ENCODE measurements around the gene PHF2.

Gene PHF2

GRCh38 chr9:93578844-93579243 is 2.5 kb downstream of the PHF2 start:
- no peaks in the 10 kb centered on the region for H3K36me3 ChIP-seq (ENCODE audit: insufficient read depth, low read length)
- peaks cover 23% of the 10 kb centered on the region for H3K27me3 ChIP-seq (ENCODE audit: insufficient read depth, low read length)
- WGBS, result 88% methylated on average over 5 of the region's 5 CpGs
- H3K4me3 ChIP-seq (ENCODE audit: low read length), result no peak overlapping the region
- no peak overlapping the region for H3K27ac ChIP-seq (ENCODE audit: low read depth, low read length)
- peaks cover 8% of the 10 kb centered on the region; the same call in 1 of the 2 replicates for H3K4me1 ChIP-seq (ENCODE audit: insufficient read depth, low read length)
- no peak overlapping the region for H3K9ac ChIP-seq (ENCODE audit: low read depth, low read length)
- no peaks in the 10 kb centered on the region for H3K9me3 ChIP-seq (ENCODE audit: insufficient read depth, low read depth, low read length)

- WGBS, result 90% methylated on average over 20 of the region's 20 CpGs
- no peak overlapping the region for H3K27ac ChIP-seq (ENCODE audit: low read depth, low read length)
- H3K36me3 ChIP-seq (ENCODE audit: insufficient read depth, low read length), result no peaks in the 10 kb centered on the region
- H3K9me3 ChIP-seq (ENCODE audit: insufficient read depth, low read depth, low read length), result no peaks in the 10 kb centered on the region
- no peak overlapping the region for H3K9ac ChIP-seq (ENCODE audit: low read depth, low read length)
- H3K4me1 ChIP-seq (ENCODE audit: insufficient read depth, low read length), result peaks cover 6% of the 10 kb centered on the region; the same call in 1 of the 2 replicates
- no peak overlapping the region for H3K4me3 ChIP-seq (ENCODE audit: low read length)
- peaks cover 22% of the 10 kb centered on the region for H3K27me3 ChIP-seq (ENCODE audit: insufficient read depth, low read length)
Observed at GRCh38 chr9:93579711-93580516, 3.5 kb downstream of the PHF2 start.

DNA sequence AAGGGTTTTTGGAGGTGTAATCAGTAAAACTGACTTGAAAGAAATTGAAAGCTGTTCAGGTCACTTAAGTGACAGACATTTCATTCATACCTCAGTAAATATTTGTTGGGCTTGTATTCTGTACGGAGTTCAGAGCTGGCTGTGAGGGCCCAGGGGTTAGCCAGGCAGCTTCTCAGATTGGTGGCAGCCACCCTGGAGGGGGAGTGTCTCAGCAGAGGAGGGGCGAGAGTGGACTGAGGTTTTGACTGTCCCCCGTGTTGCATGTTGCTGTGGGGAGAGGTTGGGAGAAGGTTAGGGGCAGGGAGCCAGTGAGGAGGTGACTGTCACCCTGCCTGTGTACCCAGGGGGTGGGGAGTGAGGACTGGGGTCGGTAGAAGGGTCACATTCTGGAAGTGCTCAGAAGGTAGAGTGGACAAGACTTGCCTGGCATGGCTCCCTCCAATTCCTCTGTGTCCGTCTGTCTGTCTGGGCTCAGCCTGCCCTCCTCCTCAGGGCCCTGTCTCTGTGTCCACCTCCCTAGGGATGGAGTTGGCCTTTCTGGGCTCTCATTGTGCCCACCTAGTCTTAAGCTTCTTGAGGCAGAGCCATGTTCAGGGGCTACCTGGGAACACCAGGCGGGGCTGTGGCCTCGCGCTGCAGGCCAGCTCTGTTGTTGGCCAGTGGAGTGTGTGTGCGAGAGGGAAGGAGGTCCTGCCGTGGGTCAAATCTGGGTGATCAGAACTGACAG is 4.4 kb downstream of the PHF2 start:
- WGBS, result 80% methylated on average over 10 of the region's 10 CpGs
- Histone ChIP-seq H3K36me3 (ENCODE audit: insufficient read depth, low read length) (no peaks in the 10 kb centered on the region), H3K9me3 (ENCODE audit: insufficient read depth, low read depth, low read length) (no peaks in the 10 kb centered on the region), H3K4me1 (ENCODE audit: insufficient read depth, low read length) (peaks cover 6% of the 10 kb centered on the region; the same call in 1 of the 2 replicates), H3K27me3 (ENCODE audit: insufficient read depth, low read length) (peaks cover 13% of the 10 kb centered on the region), H3K9ac (ENCODE audit: low read depth, low read length) (no peak overlapping the region), H3K27ac (ENCODE audit: low read depth, low read length) (no peak overlapping the region), H3K4me3 (ENCODE audit: low read length) (no peak overlapping the region)

GRCh38 chr9:93582115-93582514 is 5.7 kb downstream of the PHF2 start:
- 61% methylated on average over 5 of the region's 5 CpGs for whole genome bisulfite sequencing

GRCh38 chr9:93582550-93582949 is 6.2 kb downstream of the PHF2 start:
- no peak overlapping the region for H3K27ac ChIP-seq (ENCODE audit: low read depth, low read length)
- H3K27me3 ChIP-seq (ENCODE audit: insufficient read depth, low read length), result peaks cover 8% of the 10 kb centered on the region
- H3K4me3 ChIP-seq (ENCODE audit: low read length), result no peak overlapping the region
- WGBS, result 98% methylated on average over 3 of the region's 3 CpGs
- H3K36me3 ChIP-seq (ENCODE audit: insufficient read depth, low read length), result no peaks in the 10 kb centered on the region
- H3K9me3 ChIP-seq (ENCODE audit: insufficient read depth, low read depth, low read length), result no peaks in the 10 kb centered on the region
- H3K4me1 ChIP-seq (ENCODE audit: insufficient read depth, low read length), result peaks cover 4% of the 10 kb centered on the region; the same call in 1 of the 2 replicates
- H3K9ac ChIP-seq (ENCODE audit: low read depth, low read length), result no peak overlapping the region

More at GRCh38 chr9:93582115-93582514, 5.7 kb downstream of the PHF2 start:
- Histone ChIP-seq H3K9me3 (ENCODE audit: insufficient read depth, low read depth, low read length) (no peaks in the 10 kb centered on the region), H3K27me3 (ENCODE audit: insufficient read depth, low read length) (peaks cover 13% of the 10 kb centered on the region), H3K9ac (ENCODE audit: low read depth, low read length) (no peak overlapping the region), H3K4me1 (ENCODE audit: insufficient read depth, low read length) (peaks cover 6% of the 10 kb centered on the region; the same call in 1 of the 2 replicates), H3K4me3 (ENCODE audit: low read length) (no peak overlapping the region), H3K36me3 (ENCODE audit: insufficient read depth, low read length) (no peaks in the 10 kb centered on the region), H3K27ac (ENCODE audit: low read depth, low read length) (no peak overlapping the region)

GRCh38 chr9:93585259-93585658 is 8.9 kb downstream of the PHF2 start:
- Histone ChIP-seq H3K27ac (ENCODE audit: low read depth, low read length) (no peak overlapping the region), H3K36me3 (ENCODE audit: insufficient read depth, low read length) (no peaks in the 10 kb centered on the region)
- 99% methylated on average over 4 of the region's 4 CpGs for WGBS

DNA sequence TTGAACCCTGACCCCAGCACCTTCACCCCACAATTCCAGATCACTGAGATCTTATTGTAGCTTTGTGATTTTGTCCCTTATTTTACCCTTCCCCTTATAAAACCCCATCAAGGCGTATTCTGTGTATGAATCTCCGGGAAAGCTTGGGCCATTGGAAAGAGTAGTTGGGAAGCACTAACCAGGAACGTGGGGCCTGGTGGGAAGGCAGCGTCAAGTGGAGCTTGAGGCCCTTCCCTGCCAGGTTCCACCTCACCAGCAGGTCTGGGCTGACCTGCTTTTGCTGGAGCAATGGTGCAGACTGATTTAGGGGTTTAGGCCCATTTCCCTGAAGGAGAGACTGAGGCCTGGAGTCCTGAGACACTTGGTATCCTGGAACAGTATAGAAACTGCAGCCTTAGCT is 9.3 kb downstream of the PHF2 start:
- no peak overlapping the region for H3K27ac ChIP-seq (ENCODE audit: low read depth, low read length)
- H3K27me3 ChIP-seq (ENCODE audit: insufficient read depth, low read length), result no peaks in the 10 kb centered on the region
- H3K9ac ChIP-seq (ENCODE audit: low read depth, low read length), result no peak overlapping the region
- no peaks in the 10 kb centered on the region for H3K9me3 ChIP-seq (ENCODE audit: insufficient read depth, low read depth, low read length)
- H3K36me3 ChIP-seq (ENCODE audit: insufficient read depth, low read length), result no peaks in the 10 kb centered on the region
- H3K4me1 ChIP-seq (ENCODE audit: insufficient read depth, low read length), result peaks cover 8% of the 10 kb centered on the region; the same call in 1 of the 2 replicates
- WGBS, result 91% methylated on average over 4 of the region's 4 CpGs
- no peak overlapping the region for H3K4me3 ChIP-seq (ENCODE audit: low read length)

More at GRCh38 chr9:93585259-93585658, 8.9 kb downstream of the PHF2 start:
- H3K4me3 ChIP-seq (ENCODE audit: low read length), result no peak overlapping the region
- no peak overlapping the region for H3K9ac ChIP-seq (ENCODE audit: low read depth, low read length)
- peaks cover 8% of the 10 kb centered on the region; the same call in 1 of the 2 replicates for H3K4me1 ChIP-seq (ENCODE audit: insufficient read depth, low read length)
- H3K9me3 ChIP-seq (ENCODE audit: insufficient read depth, low read depth, low read length), result no peaks in the 10 kb centered on the region
- H3K27me3 ChIP-seq (ENCODE audit: insufficient read depth, low read length), result no peaks in the 10 kb centered on the region

DNA sequence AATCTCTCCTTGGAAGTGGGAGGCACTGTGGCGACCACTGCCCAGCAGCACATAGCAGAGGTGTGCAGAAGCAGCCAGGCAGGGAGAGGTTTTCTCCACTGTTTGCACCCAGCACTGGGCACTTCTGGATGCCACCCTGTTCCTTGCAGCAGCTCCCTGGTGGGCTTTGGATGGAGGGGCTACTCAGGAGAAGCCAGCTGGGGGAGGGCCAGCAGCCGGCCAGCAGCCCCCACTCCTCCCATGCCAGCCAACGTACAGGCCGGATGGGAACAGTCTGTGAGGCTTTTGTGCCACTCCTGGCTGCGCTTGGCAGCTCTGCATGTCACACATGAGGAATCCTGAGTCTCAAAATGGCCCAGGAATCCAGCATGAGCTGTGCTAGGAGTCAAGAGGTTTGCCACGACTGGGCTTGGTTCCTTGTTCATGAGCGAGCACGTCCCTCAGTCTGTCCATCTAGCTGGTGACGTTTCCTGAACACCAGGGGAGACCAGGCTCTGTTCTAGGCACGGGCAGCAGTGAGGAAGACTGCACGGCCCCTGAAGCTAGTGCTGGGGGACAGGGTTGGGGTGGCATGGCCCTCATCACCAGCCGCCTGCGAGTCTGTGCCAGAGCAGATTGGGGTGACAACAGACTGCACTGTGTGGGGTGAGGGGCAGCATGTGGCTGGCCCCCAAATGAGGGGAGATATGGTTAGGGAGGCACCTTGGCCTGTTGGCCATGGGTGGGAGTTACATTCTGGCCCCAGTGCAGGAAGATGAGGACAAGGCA is 10.1 kb downstream of the PHF2 start:
- no peak overlapping the region for H3K4me3 ChIP-seq (ENCODE audit: low read length)
- no peaks in the 10 kb centered on the region for H3K9me3 ChIP-seq (ENCODE audit: insufficient read depth, low read depth, low read length)
- H3K4me1 ChIP-seq (ENCODE audit: insufficient read depth, low read length), result peaks cover 8% of the 10 kb centered on the region; the same call in 1 of the 2 replicates
- H3K36me3 ChIP-seq (ENCODE audit: insufficient read depth, low read length), result no peaks in the 10 kb centered on the region
- WGBS, result 94% methylated on average over 13 of the region's 13 CpGs
- no peaks in the 10 kb centered on the region for H3K27me3 ChIP-seq (ENCODE audit: insufficient read depth, low read length)
- no peak overlapping the region for H3K9ac ChIP-seq (ENCODE audit: low read depth, low read length)
- no peak overlapping the region for H3K27ac ChIP-seq (ENCODE audit: low read depth, low read length)

- H3K4me1 ChIP-seq (ENCODE audit: insufficient read depth, low read length), result peaks cover 8% of the 10 kb centered on the region
- H3K27me3 ChIP-seq (ENCODE audit: insufficient read depth, low read length), result no peaks in the 10 kb centered on the region
- H3K9ac ChIP-seq (ENCODE audit: low read depth, low read length), result no peak overlapping the region
- H3K9me3 ChIP-seq (ENCODE audit: insufficient read depth, low read depth, low read length), result no peaks in the 10 kb centered on the region
- 91% methylated on average over 7 of the region's 7 CpGs for WGBS
- no peak overlapping the region for H3K4me3 ChIP-seq (ENCODE audit: low read length)
- H3K36me3 ChIP-seq (ENCODE audit: insufficient read depth, low read length), result no peaks in the 10 kb centered on the region
- no peak overlapping the region for H3K27ac ChIP-seq (ENCODE audit: low read depth, low read length)
Observed at GRCh38 chr9:93587284-93587650, 10.9 kb downstream of the PHF2 start.

GRCh38 chr9:93587651-93588347 is 11.4 kb downstream of the PHF2 start:
- Histone ChIP-seq H3K27me3 (ENCODE audit: insufficient read depth, low read length) (no peaks in the 10 kb centered on the region), H3K4me3 (ENCODE audit: low read length) (no peak overlapping the region), H3K27ac (ENCODE audit: low read depth, low read length) (no peak overlapping the region), H3K9me3 (ENCODE audit: insufficient read depth, low read depth, low read length) (no peaks in the 10 kb centered on the region), H3K36me3 (ENCODE audit: insufficient read depth, low read length) (no peaks in the 10 kb centered on the region), H3K4me1 (ENCODE audit: insufficient read depth, low read length) (peaks cover 11% of the 10 kb centered on the region), H3K9ac (ENCODE audit: low read depth, low read length) (no peak overlapping the region)
- 93% methylated on average over 11 of the region's 11 CpGs for WGBS
